Epithelial cell of esophagus (primary cell): Measurements from ENCODE around the gene MPZL2.

Experiments used
- DNase-seq: peaks from one replicate; pipeline ENCODE4 v3.0.0; 2010; ENCODE audit warnings: low read depth
- H3K4me3 ChIP-seq: 2 replicates; pipeline ENCODE4 v1.5.1; 2011; ENCODE audit warnings: mild to moderate bottlenecking, low read length, control low read depth
- TF ChIP-seq, protein P1 (sequence below): IDR thresholded peaks from 2 replicates; pipeline ENCODE4 v1.5.1; 2011; ENCODE audit warnings: low read depth, mild to moderate bottlenecking, low read length, control low read depth, inconsistent platforms; ENCODE audit not compliant: insufficient read depth; ENCODE audit errors: missing control alignments

The MPZL2 gene

DNA sequence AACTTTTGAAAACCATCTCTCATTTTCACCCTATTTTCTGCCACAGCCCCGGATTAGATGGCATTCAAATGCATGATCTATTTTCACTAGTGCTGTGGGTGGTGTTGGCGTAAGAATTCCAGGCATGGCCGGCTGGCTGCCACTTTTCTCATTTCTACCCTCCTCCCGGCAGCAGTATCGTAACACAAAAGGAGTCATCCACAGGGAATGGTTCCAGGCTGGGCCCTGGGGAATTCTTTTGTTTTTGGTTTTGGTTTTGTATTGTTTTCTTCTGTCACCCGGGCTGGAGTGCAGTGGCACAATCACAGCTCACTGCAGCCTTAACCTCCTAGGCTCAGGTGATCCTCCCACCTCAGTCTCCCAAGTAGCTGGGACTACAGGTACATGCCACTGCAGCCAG, 53.1 kb downstream of the MPZL2 start:
- no peak overlapping the region for H3K4me3 ChIP-seq
- TF ChIP-seq, protein P1, sequence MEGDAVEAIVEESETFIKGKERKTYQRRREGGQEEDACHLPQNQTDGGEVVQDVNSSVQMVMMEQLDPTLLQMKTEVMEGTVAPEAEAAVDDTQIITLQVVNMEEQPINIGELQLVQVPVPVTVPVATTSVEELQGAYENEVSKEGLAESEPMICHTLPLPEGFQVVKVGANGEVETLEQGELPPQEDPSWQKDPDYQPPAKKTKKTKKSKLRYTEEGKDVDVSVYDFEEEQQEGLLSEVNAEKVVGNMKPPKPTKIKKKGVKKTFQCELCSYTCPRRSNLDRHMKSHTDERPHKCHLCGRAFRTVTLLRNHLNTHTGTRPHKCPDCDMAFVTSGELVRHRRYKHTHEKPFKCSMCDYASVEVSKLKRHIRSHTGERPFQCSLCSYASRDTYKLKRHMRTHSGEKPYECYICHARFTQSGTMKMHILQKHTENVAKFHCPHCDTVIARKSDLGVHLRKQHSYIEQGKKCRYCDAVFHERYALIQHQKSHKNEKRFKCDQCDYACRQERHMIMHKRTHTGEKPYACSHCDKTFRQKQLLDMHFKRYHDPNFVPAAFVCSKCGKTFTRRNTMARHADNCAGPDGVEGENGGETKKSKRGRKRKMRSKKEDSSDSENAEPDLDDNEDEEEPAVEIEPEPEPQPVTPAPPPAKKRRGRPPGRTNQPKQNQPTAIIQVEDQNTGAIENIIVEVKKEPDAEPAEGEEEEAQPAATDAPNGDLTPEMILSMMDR: no peak
- DNase-seq: no peak

DNA sequence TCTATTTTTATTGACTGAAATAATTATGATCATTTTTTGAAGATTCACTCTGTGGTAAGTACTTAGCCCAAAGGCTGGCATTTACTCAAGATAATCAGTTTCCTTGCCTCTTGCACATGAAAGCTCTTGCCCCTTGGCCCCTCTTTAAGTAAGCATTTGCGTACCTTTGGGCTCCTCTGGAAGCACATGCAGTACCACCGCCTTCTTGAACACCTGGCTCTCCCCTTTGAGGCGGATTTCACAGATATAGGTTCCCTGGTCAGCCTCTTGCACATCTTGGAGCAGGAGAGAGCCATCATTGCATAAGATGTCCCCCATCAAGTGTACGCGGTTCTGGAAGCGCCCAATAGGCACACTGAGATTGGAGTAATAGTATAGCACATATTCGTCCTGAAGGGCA, 53.8 kb downstream of the MPZL2 start:
- H3K4me3 ChIP-seq: no peak overlapping the region
- TF ChIP-seq, protein P1: no peak
- no peak for DNase-seq

DNA sequence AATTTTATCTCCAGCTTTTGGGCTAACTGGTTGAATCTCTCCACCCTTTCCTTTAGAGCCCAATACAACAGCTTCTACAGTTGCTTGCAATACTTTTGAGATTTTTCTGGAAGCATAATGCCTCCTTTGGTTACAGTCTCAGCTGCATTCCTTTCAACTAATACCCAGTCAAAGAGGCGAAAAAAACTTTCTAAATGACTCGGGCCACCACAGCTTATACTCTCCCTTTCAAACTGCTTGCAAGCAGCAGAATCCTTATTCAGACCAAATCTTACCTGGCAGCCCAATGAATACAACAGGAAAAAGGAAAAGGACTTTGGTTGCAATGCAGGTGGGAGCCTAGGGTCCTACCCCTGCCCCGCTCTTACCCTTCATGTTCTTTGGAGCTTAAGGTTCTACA, 55.1 kb downstream of the MPZL2 start:
- TF ChIP-seq, protein P1: no peak
- H3K4me3 ChIP-seq: no peak overlapping the region
- DNase-seq: no peak

DNA sequence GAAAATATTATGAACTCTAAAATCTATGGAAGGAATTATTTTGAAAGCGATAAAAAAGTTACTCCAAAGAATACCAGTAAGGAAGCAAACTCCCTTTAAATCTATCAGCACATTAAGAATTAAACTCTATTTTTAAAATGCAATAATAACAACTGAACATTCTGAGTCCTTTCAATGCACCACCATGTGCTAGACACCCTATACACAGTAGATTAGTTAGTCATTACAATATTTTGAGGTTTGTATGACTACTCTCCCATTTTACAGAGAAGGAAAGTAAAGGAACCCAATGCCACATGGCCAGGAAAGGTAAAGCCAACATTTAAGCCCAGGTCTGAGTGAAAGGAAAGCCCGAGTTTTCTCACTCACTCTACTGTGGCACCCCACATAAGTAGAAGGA, 57.0 kb downstream of the MPZL2 start:
- TF ChIP-seq, protein P1: no peak
- DNase-seq: no peak
- no peak overlapping the region for H3K4me3 ChIP-seq

DNA sequence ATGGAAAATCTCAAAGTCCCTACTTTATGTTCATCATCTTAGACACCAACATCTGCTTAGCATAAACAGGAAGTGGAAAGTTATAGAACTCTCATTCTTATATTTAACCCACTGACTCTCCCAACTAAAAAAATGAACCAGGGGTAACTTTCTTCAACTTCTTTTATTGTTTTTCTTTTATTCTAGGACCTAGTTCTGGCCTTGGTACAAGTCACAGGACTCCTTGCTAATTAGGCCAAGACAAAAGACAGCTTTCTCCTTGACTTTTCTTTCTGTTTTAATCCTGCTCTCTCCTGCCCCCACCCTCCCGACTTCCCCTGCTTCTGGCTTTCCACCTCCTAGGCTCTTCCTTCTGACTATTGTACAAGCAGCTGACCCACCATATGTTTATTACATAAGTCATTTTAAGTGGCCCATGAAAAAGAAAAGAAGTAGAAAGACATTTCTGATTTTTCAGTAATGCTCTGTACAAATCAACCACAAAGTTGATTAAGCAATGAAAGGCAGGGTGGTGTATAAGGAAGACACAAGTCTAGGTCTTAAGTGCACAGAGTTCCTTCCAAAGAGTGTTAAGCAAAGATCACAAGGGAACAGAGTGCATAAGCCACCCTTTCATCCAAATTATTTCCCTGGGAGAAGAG, 57.6 kb downstream of the MPZL2 start:
- no peak for DNase-seq
- TF ChIP-seq, protein P1: no peak

DNA sequence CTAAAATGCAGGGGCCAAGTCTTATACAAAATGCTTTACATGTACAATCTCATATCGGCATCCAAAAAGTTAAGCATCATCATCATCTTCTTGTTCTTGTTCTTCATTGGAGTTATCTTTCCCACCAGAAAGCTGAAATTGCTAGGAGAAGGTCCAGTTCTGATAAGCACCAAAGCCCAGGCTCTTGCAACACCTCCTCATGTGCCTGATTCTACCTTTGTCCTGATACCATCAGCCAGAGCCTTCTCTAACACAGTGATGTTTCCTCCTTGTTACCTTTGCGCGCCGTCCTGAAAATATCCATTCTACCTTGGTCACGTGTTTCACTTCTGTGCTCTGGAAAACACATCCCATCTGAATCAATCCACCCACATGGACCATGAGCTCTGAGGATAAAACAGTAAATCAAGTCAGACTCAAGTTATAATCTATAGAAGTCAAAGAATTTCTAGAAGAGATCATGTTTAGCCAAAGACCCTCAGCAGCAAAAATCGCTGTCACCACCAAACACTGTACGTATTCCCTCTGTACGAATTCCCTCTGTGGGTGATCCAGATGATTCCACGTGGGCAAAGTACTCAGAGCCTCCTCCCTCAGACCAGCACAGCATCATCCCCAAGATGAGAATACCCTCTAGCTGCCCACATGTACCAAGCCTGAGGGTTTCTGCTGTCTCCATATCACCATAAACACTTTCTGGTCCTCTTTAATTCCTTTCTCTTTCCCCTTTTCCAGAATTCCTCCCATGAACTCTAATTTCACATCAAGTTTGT, 58.3 kb downstream of the MPZL2 start:
- no peak overlapping the region for H3K4me3 ChIP-seq
- DNase-seq: no peak
- TF ChIP-seq, protein P1: no peak

More for the DNA sequence above, 57.6 kb downstream of the MPZL2 start:
- H3K4me3 ChIP-seq: no peak overlapping the region
